Measurements from ENCODE around the gene TCL1B.
"Not testable (repeated sequence)": the region's sequence is repeated elsewhere in the genome, so short reads cannot be mapped to it uniquely, and the experiment has no call there.

TCL1B gene

DNA sequence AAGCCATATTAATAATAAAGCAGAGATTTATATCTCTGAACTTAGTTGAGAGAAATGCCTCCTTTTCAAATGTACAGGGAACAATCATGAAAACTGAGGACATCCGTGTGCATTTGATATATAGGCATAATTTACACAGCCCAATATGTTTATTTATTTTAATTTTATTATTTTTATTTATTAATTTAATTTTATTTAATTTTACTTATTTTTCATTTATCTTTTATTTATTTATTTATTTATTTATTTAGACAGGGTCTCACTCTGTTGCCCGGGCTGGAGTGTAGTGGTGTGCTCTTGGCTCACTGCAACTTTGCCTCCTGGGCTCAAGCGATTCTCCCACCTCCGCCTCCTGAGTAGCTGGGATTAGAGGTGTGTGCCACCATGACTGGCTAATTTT lies 19.3 kb downstream of the TCL1B start:
- DNase-seq = no peak

DNA sequence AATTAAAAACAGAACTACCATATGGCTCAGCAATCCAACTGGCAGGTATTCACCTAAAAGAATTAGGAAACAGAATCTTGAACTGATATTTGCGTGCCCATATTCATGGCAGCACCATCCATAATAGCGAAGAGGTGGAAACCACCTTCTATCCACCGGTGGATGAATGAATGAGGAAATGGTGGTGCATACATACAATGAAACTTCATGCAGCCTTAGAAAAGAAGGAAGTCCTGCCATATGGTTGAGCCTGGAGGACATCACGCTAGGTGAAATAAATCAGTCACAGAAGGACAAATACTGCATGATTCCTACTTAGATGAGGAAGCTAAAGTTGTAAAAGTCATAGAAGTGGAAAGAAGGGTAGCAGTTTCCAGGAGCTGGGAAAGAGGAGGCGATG lies 21.1 kb downstream of the TCL1B start:
- no peak for DNase-seq

DNA sequence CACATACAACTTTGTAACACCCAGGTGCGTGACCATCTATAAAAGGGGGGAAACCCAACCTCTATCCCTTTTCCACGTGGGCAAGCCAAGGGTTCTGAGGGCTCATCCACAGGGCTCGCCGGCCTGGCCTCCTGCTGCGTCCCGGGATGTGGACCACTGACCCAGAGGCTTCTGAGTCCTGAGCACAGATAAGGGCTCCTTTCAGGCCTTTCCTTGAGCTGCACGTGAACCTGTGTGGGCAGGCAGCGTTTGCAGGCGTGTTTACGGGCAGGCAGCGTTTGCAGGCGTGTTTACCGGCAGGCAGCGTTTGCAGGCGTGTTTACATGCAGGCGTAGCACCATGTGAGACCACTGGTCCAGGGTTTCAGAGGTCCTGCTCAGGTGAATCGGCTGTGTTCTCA lies 23.9 kb downstream of the TCL1B start:
- DNase-seq = no peak

DNA sequence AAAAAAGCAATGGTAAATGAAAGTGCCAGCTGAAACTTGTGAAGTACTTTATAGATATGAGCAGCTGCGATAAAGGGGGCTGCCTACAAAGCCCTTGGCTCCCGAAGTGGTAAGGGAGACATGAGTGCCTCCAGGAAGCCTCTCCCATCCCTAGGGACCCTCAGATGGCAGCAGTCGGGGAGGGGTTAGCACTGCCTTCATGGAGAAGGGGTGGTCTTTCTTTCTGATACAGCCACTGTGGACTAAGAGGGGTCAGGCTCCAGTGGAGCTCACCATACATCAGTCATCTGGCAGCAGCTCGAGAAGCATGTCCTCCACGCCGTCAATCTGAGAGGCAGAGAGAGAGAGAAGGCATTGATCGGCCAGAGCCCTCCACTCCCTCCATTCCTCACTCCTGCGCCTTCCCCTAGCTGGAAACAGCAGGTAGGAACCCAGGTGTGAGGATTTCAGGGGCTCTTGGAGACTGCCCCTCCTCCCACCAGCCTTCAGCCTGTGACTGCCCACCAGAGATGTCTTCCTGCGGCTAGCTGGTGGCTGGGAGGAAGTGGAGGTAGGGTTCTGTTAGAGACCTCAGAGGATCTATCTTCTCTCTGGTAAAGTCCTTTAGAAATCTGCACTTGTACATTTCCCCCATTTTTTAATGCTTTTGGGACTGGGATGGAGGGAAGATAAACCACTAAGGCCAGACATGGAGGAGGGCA lies 25.4 kb downstream of the TCL1B start:
- no peak for DNase-seq

DNA sequence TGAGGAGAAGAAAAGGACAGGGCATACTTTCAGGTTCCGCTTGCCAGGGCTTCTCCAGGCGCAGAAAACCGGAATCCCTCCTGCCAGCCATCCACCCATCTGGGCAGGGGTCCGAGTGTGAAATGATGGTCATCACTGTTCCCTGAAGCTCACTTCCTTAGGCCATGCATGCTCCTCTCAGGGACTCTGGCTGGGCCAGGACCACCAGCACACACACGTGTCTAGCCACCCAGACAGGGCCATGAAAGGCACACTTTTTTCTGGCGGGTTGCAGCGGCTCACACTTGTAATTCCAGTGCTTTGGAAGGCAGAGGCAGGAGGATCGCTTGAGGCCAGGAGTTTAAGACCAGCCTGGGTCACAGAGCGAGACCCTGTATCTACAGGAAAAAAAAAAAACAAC lies 26.2 kb downstream of the TCL1B start:
- DNase-seq = no peak

DNA sequence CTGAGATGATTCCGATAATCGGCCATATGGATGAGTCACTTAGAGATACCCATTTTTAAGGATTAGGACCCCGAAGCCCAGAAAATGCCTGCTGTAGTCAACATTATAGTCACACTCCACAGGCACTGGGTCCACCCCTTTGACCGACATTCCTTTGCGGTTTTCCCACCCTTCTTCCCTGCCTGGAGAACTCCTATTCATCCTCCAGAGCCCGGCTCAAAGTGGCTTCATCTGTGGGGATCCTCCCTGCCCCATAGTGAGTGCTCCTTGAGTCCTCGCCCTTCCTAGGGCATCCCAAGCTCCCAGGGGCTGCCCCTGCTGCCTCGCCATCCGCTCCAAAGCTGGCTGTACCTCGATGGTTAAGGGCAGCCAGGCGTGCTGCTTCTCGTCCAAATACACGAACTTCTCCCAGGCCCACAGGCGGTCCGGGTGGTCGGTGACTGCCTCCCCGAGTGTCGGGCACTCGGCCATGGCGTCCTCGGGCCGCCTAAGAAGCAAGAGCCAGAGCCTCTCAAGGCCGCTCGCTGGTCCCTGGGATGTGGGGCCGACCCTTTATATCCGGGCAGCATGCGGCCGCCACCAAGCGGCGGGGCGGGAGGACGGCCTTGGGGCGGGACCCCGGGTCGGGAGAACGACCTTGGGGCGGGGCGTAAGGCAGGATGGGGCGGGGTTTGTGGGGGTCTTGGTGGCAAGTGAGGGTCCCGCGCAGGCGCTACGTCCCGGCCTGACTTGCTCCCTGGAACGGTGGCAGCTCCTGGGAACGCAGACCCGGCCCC lies 27.6 kb downstream of the TCL1B start, which contains the start of gene TCL1A:
Gene TCL1A, minus strand, starts transcription at position 530 of the 776 bp plus-strand sequence. Its CDS starts 59 bp downstream, at position 471.
- no peak for DNase-seq

DNA sequence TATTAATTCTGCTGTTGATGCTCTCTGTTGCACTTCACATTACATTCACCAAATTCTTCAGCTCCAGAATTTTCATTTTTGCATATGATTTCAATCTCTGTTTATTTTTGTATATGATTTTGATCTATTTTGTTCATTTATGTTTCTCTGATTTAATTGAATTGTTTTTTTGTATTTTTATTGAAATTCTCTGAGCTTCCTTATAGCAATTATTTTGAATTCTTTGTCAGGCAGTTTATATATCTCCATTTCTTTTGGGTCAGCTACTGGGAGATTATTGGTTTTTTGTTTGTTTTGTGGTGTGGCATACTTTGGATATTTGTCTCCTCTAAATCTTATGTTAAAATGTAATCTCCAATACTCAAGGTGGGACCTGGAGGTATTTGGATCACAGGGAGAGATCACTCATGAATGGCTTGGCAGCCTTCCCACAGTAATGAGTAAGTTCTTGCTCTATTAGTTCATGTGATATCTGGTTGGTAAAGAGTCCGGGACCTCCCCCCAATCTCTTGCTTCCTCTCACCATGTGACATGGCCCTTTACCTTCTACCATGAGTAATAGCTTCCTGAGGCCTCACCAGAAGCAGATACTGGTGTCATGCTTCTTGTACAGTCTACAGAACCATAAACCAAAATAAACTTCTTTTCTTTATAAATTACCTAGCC lies 36.4 kb downstream of the TCL1B start:
- no peak for DNase-seq

DNA sequence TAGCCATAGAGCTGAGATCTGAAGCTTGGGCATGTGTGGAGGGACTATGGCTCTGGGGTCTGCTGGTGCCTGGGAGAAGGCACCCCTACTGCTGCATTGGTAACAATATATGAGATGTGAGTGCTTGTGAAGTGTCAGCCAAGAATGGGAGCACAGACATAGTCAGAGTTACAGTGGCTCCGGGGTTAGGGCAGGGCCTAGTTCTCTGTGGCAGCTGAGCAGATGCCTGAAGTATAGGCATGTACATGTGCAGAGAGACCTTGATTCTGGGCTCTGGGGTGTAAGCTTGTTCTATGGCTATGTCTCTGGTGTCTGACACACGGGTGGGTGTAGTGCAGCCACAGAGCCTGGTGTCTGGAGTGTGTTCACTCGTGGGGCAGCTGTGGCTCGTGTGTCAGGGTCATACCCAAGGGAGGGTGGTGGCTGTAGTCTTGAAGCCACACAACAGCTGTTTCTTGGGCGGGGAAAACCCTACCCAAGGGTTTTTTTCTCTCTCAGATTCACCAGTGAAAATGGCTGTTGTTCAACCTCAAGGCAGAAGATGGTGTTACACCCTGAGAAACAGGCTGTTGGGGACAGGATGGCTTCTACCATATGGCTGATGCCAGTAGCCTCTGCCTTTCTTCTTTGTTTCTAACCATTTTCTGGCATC lies 39.6 kb downstream of the TCL1B start:
- no peak for DNase-seq

DNA sequence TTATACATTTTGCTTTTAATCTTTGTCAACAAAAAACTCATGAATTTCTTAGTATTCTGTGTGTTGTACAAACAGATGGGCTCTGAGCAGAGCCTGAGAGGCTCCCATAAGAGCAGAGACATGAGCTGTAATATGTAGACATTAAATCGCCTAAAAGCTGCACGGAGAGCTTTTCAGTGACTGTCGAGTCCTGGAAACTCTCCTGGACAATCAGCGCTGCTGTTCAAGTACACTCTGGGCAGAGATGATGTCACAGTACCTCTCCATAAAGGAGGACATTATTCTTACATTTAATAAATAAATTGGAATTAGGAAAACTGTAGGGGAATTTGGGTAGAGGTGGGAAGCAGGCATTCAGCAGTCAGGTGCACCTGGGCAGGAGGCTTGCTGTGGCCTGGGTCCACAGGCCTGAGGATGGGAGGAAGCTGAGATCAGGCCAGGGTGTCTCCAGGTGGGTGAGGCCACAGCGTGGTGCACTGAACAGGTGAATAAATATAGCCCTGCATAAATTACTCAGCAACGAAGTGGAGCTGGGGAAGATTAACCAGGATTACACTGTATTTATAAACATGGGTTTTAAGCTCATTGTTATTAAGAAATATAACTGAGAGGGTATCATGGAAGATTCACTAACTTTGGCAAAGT lies 41.0 kb downstream of the TCL1B start:
- no peak for DNase-seq

DNA sequence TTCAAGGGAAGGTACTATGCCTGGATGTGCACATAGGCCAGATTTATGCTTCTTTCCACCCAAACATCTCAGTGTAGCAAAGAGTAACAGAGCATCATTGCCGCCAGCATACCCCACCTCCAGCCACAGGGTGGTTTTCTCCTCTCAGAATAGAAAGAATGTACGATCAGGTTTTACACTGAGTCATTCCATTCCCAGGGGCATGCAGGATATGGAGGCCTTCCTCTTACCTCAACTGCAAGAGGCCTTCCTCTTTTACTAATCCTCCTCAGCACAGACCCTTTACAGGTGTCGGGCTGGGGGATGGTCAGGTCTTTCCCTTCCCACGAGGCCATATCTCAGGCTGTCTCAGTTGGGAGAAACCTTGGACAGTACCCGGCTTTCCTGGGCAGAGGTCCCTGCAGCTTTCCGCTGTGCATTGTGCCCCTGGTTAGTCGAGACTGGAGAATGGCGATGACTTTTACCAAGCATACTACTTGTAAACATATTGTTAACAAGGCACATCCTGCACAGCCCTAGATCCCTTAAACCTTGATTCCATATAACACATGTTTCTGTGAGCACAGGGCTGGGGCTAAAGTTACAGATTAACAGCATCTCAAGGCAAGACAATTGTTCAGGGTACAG lies 43.3 kb downstream of the TCL1B start:
- DNase-seq = not testable (repeated sequence)

DNA sequence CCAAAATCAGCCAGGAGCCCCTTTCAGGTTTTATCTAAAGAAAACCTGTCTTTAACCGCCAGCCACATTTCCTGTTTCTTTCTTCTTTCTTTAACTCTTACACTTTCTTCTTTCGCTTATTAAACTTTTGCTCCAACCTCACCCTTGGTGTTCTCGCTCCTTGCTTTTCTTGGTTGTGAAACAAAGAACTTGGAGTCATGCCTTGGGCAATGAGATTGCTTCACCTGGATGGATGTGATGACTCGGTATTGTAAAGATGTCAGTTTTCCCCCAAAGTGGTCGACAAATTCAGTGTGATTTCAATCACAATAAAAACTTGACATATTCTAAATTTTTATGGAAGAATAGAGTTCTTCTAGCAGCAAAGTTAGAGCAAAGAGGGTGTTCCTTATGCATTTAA lies 43.9 kb downstream of the TCL1B start:
- no peak for DNase-seq

DNA sequence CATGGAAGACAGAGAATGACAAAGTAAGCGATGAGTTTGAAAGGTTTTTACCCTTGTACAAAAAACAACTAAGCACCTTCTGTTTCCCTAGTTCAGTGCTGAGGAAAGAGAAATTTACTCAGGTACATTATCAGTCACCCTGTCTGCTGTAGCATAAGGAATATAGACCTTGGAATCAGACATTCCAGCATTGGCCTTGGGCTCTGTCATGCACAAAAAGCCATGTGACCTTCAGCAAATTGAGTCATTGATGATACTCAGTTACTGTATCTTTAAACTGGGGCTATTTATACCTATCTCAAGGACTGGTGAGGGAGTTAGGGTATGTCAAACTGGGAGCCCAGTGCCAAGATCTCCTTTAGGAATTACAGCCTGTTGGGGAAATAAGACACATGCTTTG lies 47.0 kb downstream of the TCL1B start:
- no peak for DNase-seq

DNA sequence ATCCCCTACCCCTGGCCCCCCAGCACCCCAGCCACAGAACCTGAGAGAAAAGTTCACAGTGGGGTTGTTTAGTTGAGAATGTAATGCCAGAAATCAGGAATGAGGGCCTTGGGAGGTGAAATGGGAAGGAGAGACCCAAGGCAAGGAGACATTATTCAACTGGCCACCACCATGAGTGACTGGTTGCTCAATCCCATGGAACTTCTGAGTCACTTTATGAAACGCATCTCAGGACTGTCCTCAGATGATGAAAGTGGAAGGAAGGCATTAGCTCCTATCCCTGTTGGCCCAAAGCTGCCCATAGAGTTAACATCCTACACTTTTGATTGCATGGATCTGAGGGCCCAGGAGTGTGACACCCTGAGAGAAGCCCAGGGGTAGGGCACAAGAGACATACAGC lies 53.1 kb downstream of the TCL1B start:
- DNase-seq = no peak

DNA sequence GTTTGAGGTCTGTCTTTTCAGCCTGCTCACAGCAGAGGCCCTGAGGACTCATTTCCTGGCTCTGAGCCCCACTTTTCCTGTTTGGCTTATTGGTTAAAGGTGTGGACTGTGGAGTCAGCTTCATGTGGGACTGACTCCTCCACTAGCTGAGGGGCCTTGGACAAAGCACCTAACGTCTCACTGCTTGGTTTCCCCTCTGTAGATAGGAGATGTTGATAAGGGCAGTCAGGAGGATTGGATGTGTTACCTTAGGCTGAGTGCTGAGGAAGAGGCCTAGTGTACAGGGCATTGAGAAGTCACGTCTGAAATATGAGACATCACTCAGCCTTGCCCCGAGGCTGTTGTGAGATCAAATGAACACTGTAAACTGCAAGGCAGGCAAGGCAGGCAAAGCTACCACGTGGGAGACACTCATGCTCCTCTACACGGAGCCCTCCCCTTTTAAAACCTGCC lies 54.8 kb downstream of the TCL1B start:
- DNase-seq = peak; percentile 78

DNA sequence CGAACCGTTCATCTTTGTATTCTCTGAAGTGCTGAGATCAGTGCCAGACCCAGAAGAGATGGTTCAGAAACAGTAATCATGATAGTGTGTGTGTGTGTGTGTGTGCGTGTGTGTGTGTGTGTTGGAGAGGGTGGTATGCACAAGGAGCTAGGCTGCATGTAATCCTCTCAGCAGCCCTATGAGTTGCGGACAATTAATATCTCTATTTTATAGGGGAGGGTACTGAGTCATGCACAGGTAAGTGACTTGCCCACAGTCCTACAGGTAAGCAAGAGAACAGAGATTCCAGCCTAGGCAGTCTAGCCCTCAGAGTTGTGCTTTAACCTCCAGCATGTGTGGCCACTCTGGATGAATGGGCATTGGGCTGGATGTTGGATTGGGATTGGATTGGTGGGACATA lies 55.6 kb downstream of the TCL1B start:
- DNase-seq = no peak
